Peyer's patch (tissue), 4 donors: ENCODE data around the gene OLFML1. TPM values are rescaled to one million over a fixed set of nuclear protein-coding genes. Genes with fewer than 3 reads are reported as not detected.

ENCODE experiments used
- DNase-seq, 3 donors: peaks; one replicate each; pipeline ENCODE4 v3.0.0-alpha.2; 2017 to 2019
- H3K27ac ChIP-seq, 4 donors: fragments of 200-600 bp; sonication (generic); one replicate each; pipeline ENCODE4 v1.5.1; 2016 to 2019
- H3K27me3 ChIP-seq, 2 donors: fragments of 200-600 bp; sonication (generic); one replicate each; pipeline ENCODE4 v1.5.1; 2019
- H3K36me3 ChIP-seq, 3 donors: fragments of 200-600 bp; sonication (generic); one replicate each; pipeline ENCODE4 v1.5.1; 2016 to 2019
- H3K4me1 ChIP-seq, 4 donors: fragments of 200-600 bp; sonication (generic); one replicate each; pipeline ENCODE4 v1.5.1; 2016 to 2019
- H3K4me3 ChIP-seq, 4 donors: fragments of 200-600 bp; sonication (generic); 1 replicate in 3 of 4; 2 replicates in 1 of 4; pipeline ENCODE4 v1.5.1; 2016 to 2019; ENCODE audit warnings: mild to moderate bottlenecking in 1 of 4
- H3K9me3 ChIP-seq, 4 donors: fragments of 200-600 bp; sonication (generic); one replicate each; pipeline ENCODE4 v1.5.1; 2016 to 2019; ENCODE audit warnings: mild to moderate bottlenecking in 1 of 4
- CTCF ChIP-seq, 6 experiments: fragments of 450-650 bp in 4 of 6; fragments of 200-600 bp in 2 of 6; sonication (generic) in 1 of 6; IDR thresholded peaks; one replicate each; pipeline ENCODE4 v1.5.1; 2017 to 2019; ENCODE audit warnings: antibody characterized with exemption in 6 of 6, mild to moderate bottlenecking in 3 of 6, moderate library complexity in 1 of 6
- POLR2A ChIP-seq, 2 donors: fragments of 450-650 bp; IDR thresholded peaks; one replicate each; pipeline ENCODE4 v1.5.1; 2017; ENCODE audit warnings: antibody characterized with exemption in 2 of 2, mild to moderate bottlenecking in 2 of 2, moderate library complexity in 2 of 2
- total RNA-seq, 4 donors: library from RNA; depleted of rRNA; stranded (reverse); fragments of >200 nt; gene quantifications; one replicate each; pipeline ENCODE4 v1.1.0, GENCODE V29; 2016

Gene OLFML1
- total RNA-seq, 4 donors from 2014 or later: 2.3 to 8.4 (median 3.2) TPM

GRCh38 chr11:7523416-7524210 is 38.3 kb downstream of the OLFML1 start:
- no peaks in the 10 kb centered on the region for H3K27me3 ChIP-seq
- H3K27ac ChIP-seq: peak overlapping the region in 1 of 4 donors; percentile 76
- H3K9me3 ChIP-seq: no peaks in the 10 kb centered on the region
- H3K4me1 ChIP-seq: peaks cover 0 to 38% (median 6%) of the 10 kb centered on the region in 4 donors
- peak in 1 of 3 donors; percentile 19 for DNase-seq
- H3K4me3 ChIP-seq: no peak overlapping the region
- no peak for TF ChIP-seq POLR2A (IDR thresholded peaks at IDR 0.05)
- TF ChIP-seq CTCF (IDR thresholded peaks at IDR 0.05): no peak
- H3K36me3 ChIP-seq: no peaks in the 10 kb centered on the region

GRCh38 chr11:7524462-7525235 is 39.3 kb downstream of the OLFML1 start:
- Histone ChIP-seq H3K4me1 (peaks cover 0 to 38% (median 6%) of the 10 kb centered on the region in 4 donors), H3K36me3 (no peaks in the 10 kb centered on the region), H3K27me3 (no peaks in the 10 kb centered on the region), H3K4me3 (peak overlapping the region in 1 of 4 donors; percentile 4), H3K9me3 (no peaks in the 10 kb centered on the region), H3K27ac (peak overlapping the region in 1 of 4 donors; percentile 12)
- DNase-seq: peak in 1 of 3 donors; percentile 46
- TF ChIP-seq CTCF (IDR thresholded peaks at IDR 0.05) (no peak), POLR2A (IDR thresholded peaks at IDR 0.05) (no peak)

- H3K27me3 ChIP-seq: no peaks in the 10 kb centered on the region
- H3K36me3 ChIP-seq: no peaks in the 10 kb centered on the region
- TF ChIP-seq POLR2A (IDR thresholded peaks at IDR 0.05) (no peak), CTCF (IDR thresholded peaks at IDR 0.05) (no peak)
- H3K4me3 ChIP-seq: no peak overlapping the region
- no peak overlapping the region for H3K27ac ChIP-seq
- peaks cover 0 to 38% (median 6%) of the 10 kb centered on the region in 4 donors for H3K4me1 ChIP-seq
- peak in 1 of 3 donors; percentile 56 for DNase-seq
- H3K9me3 ChIP-seq: no peaks in the 10 kb centered on the region
Measured at GRCh38 chr11:7525424-7525823, 40.1 kb downstream of the OLFML1 start.

GRCh38 chr11:7527029-7527428 is 41.7 kb downstream of the OLFML1 start:
- Histone ChIP-seq H3K4me1 (peaks cover 0 to 26% (median 6%) of the 10 kb centered on the region in 4 donors), H3K36me3 (no peaks in the 10 kb centered on the region), H3K27ac (no peak overlapping the region), H3K9me3 (no peaks in the 10 kb centered on the region), H3K27me3 (no peaks in the 10 kb centered on the region), H3K4me3 (no peak overlapping the region)
- TF ChIP-seq CTCF (IDR thresholded peaks at IDR 0.05) (no peak), POLR2A (IDR thresholded peaks at IDR 0.05) (no peak)
- DNase-seq: peak in 1 of 3 donors; percentile 28

- TF ChIP-seq POLR2A (IDR thresholded peaks at IDR 0.05): no peak
- TF ChIP-seq CTCF (IDR thresholded peaks at IDR 0.05): no peak
- H3K4me3 ChIP-seq: no peak overlapping the region
Measured at GRCh38 chr11:7528514-7529049, 43.3 kb downstream of the OLFML1 start.

More at GRCh38 chr11:7528514-7529049, 43.3 kb downstream of the OLFML1 start:
- H3K27me3 ChIP-seq: no peaks in the 10 kb centered on the region
- H3K36me3 ChIP-seq: no peaks in the 10 kb centered on the region
- no peak overlapping the region for H3K27ac ChIP-seq
- peaks cover 0 to 15% (median 6%) of the 10 kb centered on the region in 4 donors for H3K4me1 ChIP-seq
- DNase-seq: no peak
- H3K9me3 ChIP-seq: no peaks in the 10 kb centered on the region
